Middle frontal gyrus (tissue), 1 donor: ENCODE data around the gene SMAD1.
"Not testable (repeated sequence)": the region's sequence is repeated elsewhere in the genome, so short reads cannot be mapped to it uniquely, and the experiment has no call there.

Experiments
- DNase-seq: peaks from one replicate; pipeline ENCODE4 v3.0.0-alpha.2; 2015; ENCODE audit warnings: low spot score; ENCODE audit errors: extremely low spot score

The SMAD1 gene

GRCh38 chr4:145525291-145525740, 43.7 kb downstream of the SMAD1 start:
- no peak for DNase-seq

- DNase-seq = no peak
Observed at GRCh38 chr4:145527773-145528172, 46.1 kb downstream of the SMAD1 start.

- DNase-seq = no peak
Observed at GRCh38 chr4:145528601-145529000, 46.9 kb downstream of the SMAD1 start.

- no peak for DNase-seq
Observed at GRCh38 chr4:145530189-145530588, 48.5 kb downstream of the SMAD1 start.

- no peak for DNase-seq
Observed at GRCh38 chr4:145530662-145531061, 49.0 kb downstream of the SMAD1 start.

- peak; percentile 41 for DNase-seq
Observed at GRCh38 chr4:145531223-145531622, 49.6 kb downstream of the SMAD1 start.

GRCh38 chr4:145531859-145532258, 50.2 kb downstream of the SMAD1 start:
- no peak for DNase-seq

GRCh38 chr4:145533001-145533400, 51.3 kb downstream of the SMAD1 start:
- no peak for DNase-seq

- DNase-seq = not testable (repeated sequence)
Observed at GRCh38 chr4:145533415-145533814, 51.8 kb downstream of the SMAD1 start.

GRCh38 chr4:145533961-145534360, 52.3 kb downstream of the SMAD1 start:
- no peak for DNase-seq

GRCh38 chr4:145535202-145535601, 53.5 kb downstream of the SMAD1 start:
- DNase-seq = no peak

- no peak for DNase-seq
Observed at GRCh38 chr4:145536044-145536443, 54.4 kb downstream of the SMAD1 start.

GRCh38 chr4:145538596-145538995, 56.9 kb downstream of the SMAD1 start:
- no peak for DNase-seq

GRCh38 chr4:145539671-145540070, 58.0 kb downstream of the SMAD1 start:
- no peak for DNase-seq

GRCh38 chr4:145540235-145540634, 58.6 kb downstream of the SMAD1 start:
- DNase-seq = no peak

- no peak for DNase-seq
Observed at GRCh38 chr4:145541346-145541745, 59.7 kb downstream of the SMAD1 start.

GRCh38 chr4:145545031-145545430, 63.4 kb downstream of the SMAD1 start:
- no peak for DNase-seq

GRCh38 chr4:145545538-145546174, 64.0 kb downstream of the SMAD1 start:
- no peak for DNase-seq

- DNase-seq = no peak
Observed at GRCh38 chr4:145546175-145546915, 64.7 kb downstream of the SMAD1 start.

- no peak for DNase-seq
Observed at GRCh38 chr4:145551660-145552059, 70.0 kb downstream of the SMAD1 start.

GRCh38 chr4:145552181-145552822, 70.6 kb downstream of the SMAD1 start:
- DNase-seq = no peak

- DNase-seq = no peak
Observed at GRCh38 chr4:145553375-145553774, 71.7 kb downstream of the SMAD1 start.
